HCT116 (cell line): Measurements from ENCODE around the gene TMEM174. TPM values are rescaled to one million over a fixed set of nuclear protein-coding genes. Genes with fewer than 3 reads are reported as not detected.

Source experiments
- ATAC-seq: fragments of 200-7000 bp; cut with Tn5 transposase; 2 replicates; pipeline ENCODE4 v1.9.1; 2020; ENCODE audit warnings: mild to moderate bottlenecking, moderate library complexity
- BruUV-seq: library from RNA; stranded (reverse); fragments of 400-500 nt; replicated peaks from 2 replicates; lab custom pipeline; 2021; lab: Mats Ljungman, UMichigan
- CTCF ChIA-PET: fragments of 300-600 bp; sonication (Branson Sonifier 250); formaldehyde crosslinking; loops from one replicate; lab custom pipeline; 2021; ENCODE audit warnings: antibody characterized with exemption; lab: Charles Lee
- POLR2A ChIA-PET: fragments of 300-600, 350-600 bp; sonication (Branson Sonifier 250); formaldehyde crosslinking; loops from one replicate; lab custom pipeline; 2021; ENCODE audit warnings: antibody characterized with exemption; lab: Charles Lee
- RAD21 ChIA-PET, 2 experiments: fragments of 300-600 bp; sonication (Branson Sonifier 250); formaldehyde crosslinking; loops; one replicate each; lab custom pipeline; 2023; ENCODE audit warnings: low total read pairs in 2 of 2; ENCODE audit not compliant: uncharacterized antibody in 2 of 2, unreplicated experiment in 2 of 2, low non-redundant PET in 1 of 2; lab: Charles Lee
- DNase-seq: peaks from one replicate; pipeline ENCODE4 v3.0.0-alpha.2; 2010; ENCODE audit warnings: low read depth, low spot score
- H2AFZ ChIP-seq: fragments of 200-600 bp; shearing (Covaris generic), sonication (generic); 2 replicates; pipeline ENCODE4 v1.6.1; 2017; ENCODE audit warnings: low read depth, mixed run types, mixed read lengths, antibody characterized with exemption, low read length; ENCODE audit not compliant: poor library complexity, severe bottlenecking
- H3K27ac ChIP-seq: 2 replicates; pipeline ENCODE4 v1.5.1; 2012; ENCODE audit warnings: low read depth, low read length
- H3K27me3 ChIP-seq: fragments of 200-600 bp; sonication (generic); 2 replicates; pipeline ENCODE4 v1.6.1; 2016; ENCODE audit warnings: mixed run types, low read length, mixed read lengths; ENCODE audit not compliant: insufficient read depth
- H3K36me3 ChIP-seq, 2 experiments: fragments of 200-500 bp in 1 of 2; fragments of 200-600 bp in 1 of 2; sonication (Bioruptor generic) in 1 of 2; sonication (generic) in 1 of 2; 2 replicates each; pipeline versions ENCODE4 v1.5.1 to v1.6.1; 2014 to 2016; ENCODE audit warnings: low read length in 2 of 2, inconsistent platforms in 1 of 2, mixed read lengths in 1 of 2, mixed run types in 1 of 2; ENCODE audit not compliant: insufficient read depth in 2 of 2, control insufficient read depth in 1 of 2
- H3K4me1 ChIP-seq, 2 experiments: fragments of 200-600 bp in 1 of 2; sonication (generic) in 1 of 2; 2 replicates each; pipeline versions ENCODE4 v1.5.1 to v1.6.1; 2012 to 2017; ENCODE audit warnings: low read length in 2 of 2, inconsistent platforms in 1 of 2, mild to moderate bottlenecking in 1 of 2, mixed read lengths in 1 of 2, mixed run types in 1 of 2, moderate library complexity in 1 of 2; ENCODE audit not compliant: insufficient read depth in 2 of 2, control insufficient read depth in 1 of 2
- H3K4me2 ChIP-seq: fragments of 200-600 bp; sonication (generic); 2 replicates; pipeline ENCODE4 v1.6.1; 2017; ENCODE audit warnings: mixed run types, low read length, mixed read lengths
- H3K4me3 ChIP-seq, 2 experiments: fragments of 200-600 bp in 1 of 2; sonication (generic) in 1 of 2; replicated peaks in 1 of 2; 2 replicates each; pipeline ENCODE4 v1.5.1; 2011 to 2016; ENCODE audit warnings: low read length in 2 of 2, control low read depth in 1 of 2, low read depth in 1 of 2, mild to moderate bottlenecking in 1 of 2, mixed read lengths in 1 of 2, mixed run types in 1 of 2
- H3K79me2 ChIP-seq: fragments of 200-600 bp; sonication (generic); 2 replicates; pipeline ENCODE4 v1.6.1; 2017; ENCODE audit warnings: mild to moderate bottlenecking, mixed run types, low read length, moderate library complexity, mixed read lengths; ENCODE audit not compliant: insufficient read depth
- H3K9ac ChIP-seq: fragments of 200-600 bp; sonication (generic); 2 replicates; pipeline ENCODE4 v1.6.1; 2016; ENCODE audit warnings: low read length, mixed read lengths
- H3K9me2 ChIP-seq: fragments of 200-600 bp; sonication (generic), shearing (Covaris generic); 2 replicates; pipeline ENCODE4 v1.6.1; 2017; ENCODE audit warnings: mixed run types, mild to moderate bottlenecking, moderate library complexity; ENCODE audit not compliant: insufficient read depth
- H3K9me3 ChIP-seq, 2 experiments: fragments of 200-500 bp in 1 of 2; fragments of 200-600 bp in 1 of 2; sonication (Bioruptor generic) in 1 of 2; sonication (generic) in 1 of 2; 2 replicates each; pipeline ENCODE4 v1.6.1; 2014 to 2017; ENCODE audit warnings: low read length in 2 of 2, mixed read lengths in 2 of 2, inconsistent platforms in 1 of 2, low read depth in 1 of 2, mild to moderate bottlenecking in 1 of 2, mixed run types in 1 of 2, moderate library complexity in 1 of 2; ENCODE audit not compliant: control insufficient read depth in 1 of 2, insufficient read depth in 1 of 2
- H4K20me1 ChIP-seq: fragments of 200-600 bp; sonication (generic), shearing (Covaris generic); 2 replicates; pipeline ENCODE4 v1.6.1; 2017; ENCODE audit warnings: mixed run types, mild to moderate bottlenecking, moderate library complexity; ENCODE audit not compliant: insufficient read depth
- CBX3 ChIP-seq: IDR thresholded peaks from 2 replicates; pipeline ENCODE4 v1.6.1; 2012; ENCODE audit warnings: low read depth
- EGR1 ChIP-seq: IDR thresholded peaks from 2 replicates; pipeline ENCODE4 v1.6.1; 2012; ENCODE audit warnings: low read depth
- ELF1 ChIP-seq: IDR thresholded peaks from 2 replicates; pipeline ENCODE4 v1.6.1; 2012; ENCODE audit warnings: low read depth, borderline replicate concordance
- EZH2 ChIP-seq: fragments of 200-600 bp; sonication (generic); IDR thresholded peaks from 2 replicates; pipeline ENCODE4 v1.6.1; 2017; ENCODE audit warnings: antibody characterized with exemption, mixed run types
- EZH2phosphoT487 ChIP-seq: fragments of 200-600 bp; IDR thresholded peaks from 2 replicates; pipeline ENCODE4 v1.6.1; 2018; ENCODE audit warnings: antibody characterized with exemption, borderline replicate concordance
- MAX ChIP-seq: IDR thresholded peaks from 2 replicates; pipeline ENCODE4 v1.6.1; 2012
- POLR2A ChIP-seq: IDR thresholded peaks from 2 replicates; pipeline ENCODE4 v1.7.0; 2011; ENCODE audit warnings: borderline replicate concordance; ENCODE audit not compliant: insufficient read depth, insufficient read length; ENCODE audit errors: extremely low read depth
- SIN3A ChIP-seq: IDR thresholded peaks from 2 replicates; pipeline ENCODE4 v1.6.1; 2012; ENCODE audit warnings: low read depth
- SRF ChIP-seq: IDR thresholded peaks from 2 replicates; pipeline ENCODE4 v1.6.1; 2012; ENCODE audit warnings: low read depth
- TCF7L2 ChIP-seq: IDR thresholded peaks from 2 replicates; pipeline ENCODE4 v1.7.0; 2011; ENCODE audit warnings: borderline replicate concordance, inconsistent platforms; ENCODE audit not compliant: insufficient read depth, insufficient read length; ENCODE audit errors: extremely low read depth
- YY1 ChIP-seq: IDR thresholded peaks from 2 replicates; pipeline ENCODE4 v1.6.1; 2011; ENCODE audit warnings: low read length, low read depth, moderate library complexity, mild to moderate bottlenecking; ENCODE audit not compliant: insufficient replicate concordance; ENCODE audit errors: extremely low read depth
- ZBTB33 ChIP-seq: IDR thresholded peaks from 2 replicates; pipeline ENCODE4 v1.6.1; 2011; ENCODE audit warnings: mild to moderate bottlenecking, low read length, moderate library complexity; ENCODE audit not compliant: insufficient replicate concordance; ENCODE audit errors: extremely low read depth
- ZFX ChIP-seq: fragments of 450-650 bp; IDR thresholded peaks from 2 replicates; pipeline ENCODE4 v1.6.1; 2017
- intact Hi-C: fragments of 100-400 bp; cut with micrococcal nuclease; formaldehyde crosslinking; loops from 2 replicates; pipeline ENCODE4 v1.10.0; 2022
- total RNA-seq: library from RNA; stranded (reverse); gene quantifications from one replicate; pipeline ENCODE4 v1.2.1, GENCODE V29; 2021; ENCODE audit not compliant: unreplicated experiment

Gene TMEM174
- total RNA-seq, 1 experiment from 2014 or later = not detected

- no peak overlapping the region for H3K4me3 ChIP-seq
- no peak overlapping the region for H3K27ac ChIP-seq
- ChIA-PET CTCF (interaction anchor here (0.9 kb wide), 1 partner anchor 43 kb away, joined by 3 read pairs; no protein-coding TSS in a partner anchor), RAD21 (no interaction called here)
- H3K79me2 ChIP-seq = no peaks in the 10 kb centered on the region
- TF ChIP-seq ELF1 (no peak), SIN3A (no peak), YY1 (no peak)
- TF ChIP-seq, all 23 proteins: peak for 0
- no peaks in the 10 kb centered on the region for H3K9me3 ChIP-seq
- BruUV-seq = no TSS peak
- POLR2A ChIA-PET = no interaction called here
- no peak for ATAC-seq
- no peak overlapping the region for H2AFZ ChIP-seq
- H3K9ac ChIP-seq = no peak overlapping the region
- H3K4me1 ChIP-seq = no peaks in the 10 kb centered on the region
- no peaks in the 10 kb centered on the region for H3K27me3 ChIP-seq
- no peaks in the 10 kb centered on the region for H3K9me2 ChIP-seq
- no peak for DNase-seq
- no peaks in the 10 kb centered on the region for H4K20me1 ChIP-seq
- intact Hi-C loops = no loop called here
- no peak overlapping the region for H3K4me2 ChIP-seq
- no peaks in the 10 kb centered on the region for H3K36me3 ChIP-seq
Observed at GRCh38 chr5:73158313-73158712, 14.7 kb upstream of the TMEM174 start.

- POLR2A ChIA-PET = no interaction called here
Observed at GRCh38 chr5:73160239-73160671, 12.7 kb upstream of the TMEM174 start.

More at GRCh38 chr5:73160239-73160671, 12.7 kb upstream of the TMEM174 start:
- no peak overlapping the region for H3K4me2 ChIP-seq
- no peak overlapping the region for H2AFZ ChIP-seq
- no peaks in the 10 kb centered on the region for H3K79me2 ChIP-seq
- intact Hi-C loops = no loop called here
- no peaks in the 10 kb centered on the region for H3K9me3 ChIP-seq
- ATAC-seq = no peak
- RAD21 ChIA-PET = no interaction called here
- TF ChIP-seq SRF (no peak), ZBTB33 (no peak), POLR2A (no peak), CBX3 (no peak), ZFX (no peak), EGR1 (no peak), MAX (no peak), EZH2phosphoT487 (no peak), TCF7L2 (no peak), EZH2 (no peak)
- TF ChIP-seq, all 23 proteins: peak for 0
- no peak overlapping the region for H3K27ac ChIP-seq
- no TSS peak for BruUV-seq
- no peak for DNase-seq
- H3K9me2 ChIP-seq = no peaks in the 10 kb centered on the region
- no peak overlapping the region for H3K4me3 ChIP-seq
- H3K36me3 ChIP-seq = no peaks in the 10 kb centered on the region
- H3K27me3 ChIP-seq = no peaks in the 10 kb centered on the region
- H3K4me1 ChIP-seq = no peaks in the 10 kb centered on the region
- no peaks in the 10 kb centered on the region for H4K20me1 ChIP-seq
- H3K9ac ChIP-seq = no peak overlapping the region
- CTCF ChIA-PET = no interaction called here
